Trophoblast cell (in vitro differentiated cells and primary cell): ENCODE measurements around the gene MAGIX.

Experiments
- DNase-seq, 2 donors: peaks; one replicate each; pipeline ENCODE4 v3.0.0-alpha.2; 2016
- H2AFZ ChIP-seq: 2 replicates; pipeline ENCODE4 v1.6.1; 2013; ENCODE audit warnings: low read length, moderate library complexity, mild to moderate bottlenecking; ENCODE audit not compliant: insufficient read depth, poor library complexity
- H2AK5ac ChIP-seq: 2 replicates; pipeline ENCODE4 v1.6.1; 2013; ENCODE audit warnings: mild to moderate bottlenecking, low read length
- H2BK120ac ChIP-seq: 2 replicates; pipeline ENCODE4 v1.6.1; 2013; ENCODE audit warnings: low read length, mild to moderate bottlenecking, moderate library complexity; ENCODE audit not compliant: insufficient read depth, poor library complexity
- H2BK12ac ChIP-seq: 2 replicates; pipeline ENCODE4 v1.6.1; 2013; ENCODE audit warnings: mild to moderate bottlenecking, low read length, moderate library complexity
- H2BK5ac ChIP-seq: 2 replicates; pipeline ENCODE4 v1.6.1; 2013; ENCODE audit warnings: low read length, low read depth, moderate library complexity, mild to moderate bottlenecking; ENCODE audit not compliant: poor library complexity
- H3K14ac ChIP-seq: 2 replicates; pipeline ENCODE4 v1.6.1; 2013; ENCODE audit warnings: mild to moderate bottlenecking, low read length
- H3K18ac ChIP-seq: 2 replicates; pipeline ENCODE4 v1.6.1; 2013; ENCODE audit warnings: mild to moderate bottlenecking, low read length
- H3K23ac ChIP-seq: 2 replicates; pipeline ENCODE4 v1.6.1; 2013; ENCODE audit warnings: low read length
- H3K27ac ChIP-seq: 2 replicates; pipeline ENCODE4 v1.5.1; 2013; ENCODE audit warnings: low read depth, mild to moderate bottlenecking, inconsistent platforms, low read length, moderate library complexity
- H3K27me3 ChIP-seq: 2 replicates; pipeline ENCODE4 v1.6.1; 2013; ENCODE audit warnings: inconsistent platforms, mild to moderate bottlenecking, low read length, moderate library complexity; ENCODE audit not compliant: insufficient read depth
- H3K36me3 ChIP-seq, 2 experiments: 1 replicate in 1 of 2; 2 replicates in 1 of 2; pipeline ENCODE4 v1.6.1; 2013; ENCODE audit warnings: low read length in 2 of 2, mild to moderate bottlenecking in 2 of 2, moderate library complexity in 1 of 2; ENCODE audit not compliant: insufficient read depth in 2 of 2, control insufficient read depth in 1 of 2
- H3K4ac ChIP-seq: 2 replicates; pipeline ENCODE4 v1.6.1; 2013; ENCODE audit warnings: low read depth, mild to moderate bottlenecking, low read length, moderate library complexity
- H3K4me1 ChIP-seq, 2 experiments: 1 replicate in 1 of 2; 2 replicates in 1 of 2; pipeline ENCODE4 v1.6.1; 2013; ENCODE audit warnings: low read length in 2 of 2, mild to moderate bottlenecking in 2 of 2, moderate library complexity in 1 of 2; ENCODE audit not compliant: insufficient read depth in 2 of 2, control insufficient read depth in 1 of 2
- H3K4me2 ChIP-seq: 2 replicates; pipeline ENCODE4 v1.6.1; 2013; ENCODE audit warnings: inconsistent platforms, mild to moderate bottlenecking, low read length, moderate library complexity
- H3K4me3 ChIP-seq: 2 replicates; pipeline ENCODE4 v1.5.1; 2013; ENCODE audit warnings: mild to moderate bottlenecking, low read depth, low read length, inconsistent platforms
- H3K79me1 ChIP-seq: one replicate; pipeline ENCODE4 v1.6.1; 2013; ENCODE audit warnings: low read length
- H3K79me2 ChIP-seq: 2 replicates; pipeline ENCODE4 v1.6.1; 2013; ENCODE audit warnings: low read length, mild to moderate bottlenecking; ENCODE audit not compliant: control insufficient read depth, insufficient read depth, poor library complexity
- H3K9ac ChIP-seq: 2 replicates; pipeline ENCODE4 v1.6.1; 2013; ENCODE audit warnings: mild to moderate bottlenecking, low read length
- H3K9me3 ChIP-seq: 2 replicates; pipeline ENCODE4 v1.6.1; 2013; ENCODE audit warnings: low read depth, mild to moderate bottlenecking, control low read depth, inconsistent platforms, low read length; ENCODE audit not compliant: insufficient read depth
- H4K12ac ChIP-seq: 2 replicates; pipeline ENCODE4 v1.6.1; 2013; ENCODE audit warnings: low read depth, mild to moderate bottlenecking, low read length, moderate library complexity
- H4K8ac ChIP-seq: 2 replicates; pipeline ENCODE4 v1.6.1; 2013; ENCODE audit warnings: low read depth, mild to moderate bottlenecking, low read length, moderate library complexity
- H4K91ac ChIP-seq: one replicate; pipeline ENCODE4 v1.6.1; 2013; ENCODE audit warnings: low read depth, mild to moderate bottlenecking, low read length, moderate library complexity
- WGBS: extraction: QIAGEN DNeasy Blood & Tissue Kit; methylation state at CpG from one replicate; pipeline ENCODE4 v1.1.7; 2013; ENCODE audit warnings: missing lambda C conversion rate; ENCODE audit not compliant: insufficient read length, insufficient coverage; ENCODE audit errors: extremely low coverage; 5-methylcytosine and 5-hydroxymethylcytosine counted together

The MAGIX gene

DNA sequence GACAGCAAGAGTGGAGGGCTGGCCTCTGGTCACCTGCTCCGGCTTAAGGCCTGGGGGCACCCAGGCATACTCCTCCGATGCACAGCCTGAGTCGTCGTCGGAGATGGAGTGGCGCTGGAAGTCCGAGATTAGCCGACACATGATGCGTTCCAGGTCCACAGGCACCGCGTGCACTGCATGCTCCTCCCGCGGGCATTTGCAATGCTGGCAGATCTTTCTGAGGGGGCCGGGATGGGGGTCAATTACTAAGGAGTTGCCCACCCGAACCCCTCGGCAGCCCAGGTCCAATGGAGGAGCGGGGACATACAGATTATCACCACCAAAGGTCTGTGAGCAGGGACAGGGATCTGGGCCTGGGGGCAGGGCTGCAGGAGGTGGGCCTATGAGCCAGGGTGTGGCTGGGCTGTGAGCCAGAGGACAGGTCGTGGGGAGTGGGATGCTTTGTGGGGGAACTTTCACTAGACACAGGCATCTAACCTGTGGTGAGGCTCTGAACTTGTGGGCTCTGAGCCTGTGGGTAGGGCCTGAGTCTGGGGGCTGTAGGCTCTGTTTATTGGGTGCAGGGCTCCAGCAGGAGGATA is 21.2 kb downstream of the MAGIX start:
- Histone ChIP-seq H3K14ac (no peak overlapping the region), H2AK5ac (no peak overlapping the region), H4K8ac (no peak overlapping the region), H2BK120ac (no peak overlapping the region), H3K9ac (no peak overlapping the region), H4K12ac (no peak overlapping the region), H3K4ac (no peak overlapping the region), H4K91ac (no peak overlapping the region), H2AFZ (no peak overlapping the region), H3K23ac (no peak overlapping the region), H3K4me1 (peaks cover 9 to 20% of the 10 kb centered on the region in 2 experiments), H3K27me3 (no peaks in the 10 kb centered on the region), H3K18ac (no peak overlapping the region), H2BK5ac (no peak overlapping the region), H3K4me3 (no peak overlapping the region), H3K4me2 (peak overlapping the region; percentile 54), H3K9me3 (peaks cover 1% of the 10 kb centered on the region), H2BK12ac (no peak overlapping the region), H3K36me3 (peaks cover 30 to 31% of the 10 kb centered on the region in 2 experiments), H3K79me1 (peaks cover 13% of the 10 kb centered on the region), H3K79me2 (peaks cover 3% of the 10 kb centered on the region), H3K27ac (no peak overlapping the region)
- no peak for DNase-seq
- no CpG with 5 or more reads among the region's 18 CpGs for WGBS

DNA sequence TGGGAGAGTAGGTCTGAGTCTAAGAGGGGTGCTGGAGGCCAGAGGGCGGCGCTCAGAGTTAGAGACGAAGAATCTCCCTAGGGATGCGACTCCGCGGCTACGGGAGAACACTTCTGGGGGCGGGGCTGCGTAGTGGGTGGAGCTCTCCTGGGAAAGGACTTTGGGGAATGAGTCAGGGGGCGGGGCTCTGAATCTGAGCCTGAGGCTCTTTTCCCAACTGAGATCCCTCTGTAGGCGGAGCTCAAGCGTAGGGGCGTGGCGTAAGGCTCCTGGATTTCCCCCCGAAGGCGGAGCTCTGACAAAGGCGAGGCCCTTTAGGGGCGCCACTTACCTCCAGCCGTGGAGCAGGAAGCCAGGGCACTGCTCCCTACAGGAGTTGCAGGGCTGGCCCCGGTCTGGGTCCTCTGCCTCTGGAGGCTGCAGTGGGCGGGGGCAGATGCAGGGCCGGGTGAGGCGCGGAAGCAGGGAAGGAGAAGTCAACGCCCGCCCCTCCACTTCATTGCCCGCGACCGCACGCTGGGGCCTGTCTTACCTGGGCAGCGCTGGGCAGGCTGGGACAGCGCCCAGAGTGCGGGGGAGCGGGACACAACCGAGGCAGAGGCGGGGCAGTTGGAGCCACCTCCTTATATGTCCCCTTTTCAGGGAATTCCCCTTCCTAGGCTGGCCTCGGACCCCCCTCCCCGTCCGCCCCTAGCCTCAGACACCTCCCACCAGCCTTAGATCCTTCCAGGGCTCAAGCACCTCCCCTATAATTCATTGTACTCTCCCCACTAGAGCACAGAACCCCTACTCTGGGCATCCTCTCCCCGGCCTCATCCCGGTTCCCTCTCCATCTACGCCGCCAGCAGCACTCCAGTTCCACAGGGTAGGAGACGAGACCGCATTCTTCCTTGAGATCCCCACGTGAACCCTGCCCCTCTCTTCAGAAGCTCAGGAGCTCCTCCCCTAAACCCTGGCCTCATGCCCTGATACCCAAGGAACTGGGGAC is 22.0 kb downstream of the MAGIX start:
- no CpG with 5 or more reads among the region's 46 CpGs for WGBS
- H3K9ac ChIP-seq, result no peak overlapping the region
- no peak overlapping the region for H2AFZ ChIP-seq
- peak overlapping the region; percentile 98 for H4K12ac ChIP-seq
- H3K36me3 ChIP-seq, result peaks cover 22 to 23% of the 10 kb centered on the region in 2 experiments
- H2BK120ac ChIP-seq, result peak overlapping the region; percentile 90
- peak overlapping the region; percentile 93 for H3K14ac ChIP-seq
- H3K23ac ChIP-seq, result no peak overlapping the region
- peak overlapping the region; percentile 92 for H4K8ac ChIP-seq
- no peaks in the 10 kb centered on the region for H3K27me3 ChIP-seq
- H3K27ac ChIP-seq, result peak overlapping the region; percentile 57
- DNase-seq, result peak; percentile 74 to 83
- peaks cover 9 to 20% of the 10 kb centered on the region in 2 experiments for H3K4me1 ChIP-seq
- H4K91ac ChIP-seq, result peak overlapping the region; percentile 77
- H2AK5ac ChIP-seq, result peak overlapping the region; percentile 89
- H3K79me2 ChIP-seq, result peaks cover 3% of the 10 kb centered on the region
- H3K79me1 ChIP-seq, result peaks cover 13% of the 10 kb centered on the region
- H3K9me3 ChIP-seq, result peaks cover 1% of the 10 kb centered on the region
- H3K18ac ChIP-seq, result peak overlapping the region; percentile 96
- H3K4me3 ChIP-seq, result peak overlapping the region; percentile 43
- H3K4ac ChIP-seq, result peak overlapping the region; percentile 69
- H2BK5ac ChIP-seq, result peak overlapping the region; percentile 49
- peak overlapping the region; percentile 40 for H2BK12ac ChIP-seq
- H3K4me2 ChIP-seq, result peak overlapping the region; percentile 71

DNA sequence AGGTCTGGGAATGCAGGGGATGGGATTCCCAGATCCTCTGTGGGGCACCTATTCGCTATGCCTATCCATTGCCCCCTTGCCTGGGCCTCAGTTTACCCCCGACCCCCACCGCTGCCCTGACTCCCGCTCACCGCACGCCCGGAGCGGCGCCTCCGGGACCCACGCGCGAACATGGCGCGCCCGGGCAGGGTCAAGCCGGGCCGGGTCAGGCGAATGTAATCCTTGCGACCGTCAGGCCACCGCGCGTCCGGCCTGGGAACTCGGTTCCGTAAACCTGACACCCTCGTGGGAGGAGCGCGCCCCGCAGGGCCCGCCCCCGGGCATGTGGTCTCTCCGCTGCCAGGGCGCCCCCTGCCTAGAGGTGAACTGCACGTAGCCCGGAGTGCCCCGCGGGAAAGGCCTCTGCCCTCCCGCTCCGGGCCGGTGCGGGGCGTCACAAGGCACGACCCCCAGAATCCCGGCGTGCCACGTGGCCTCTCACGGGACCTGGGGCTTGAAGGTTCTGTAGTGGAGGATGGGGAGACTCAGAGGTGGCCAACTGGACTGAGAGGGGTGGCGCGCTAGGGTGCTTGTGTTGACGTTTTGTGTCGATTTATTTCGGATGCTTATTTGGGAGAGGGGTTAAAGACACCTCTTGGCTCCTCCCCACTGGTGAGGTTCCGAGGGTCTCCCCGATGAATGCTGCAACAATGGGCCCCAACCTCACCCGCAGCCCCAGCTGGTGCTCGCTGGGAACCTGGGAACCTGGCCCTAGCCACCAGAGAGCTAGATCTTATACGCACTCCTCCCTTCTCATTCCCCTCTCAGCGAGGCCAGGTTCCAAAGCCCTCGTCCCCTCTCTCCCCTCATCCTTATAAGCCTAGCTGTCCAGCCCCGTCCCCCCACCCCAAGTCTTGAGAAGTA is 23.8 kb downstream of the MAGIX start, which contains the start of gene PRICKLE3:
TSS of gene PRICKLE3 (minus strand) at position 249 of the 903 bp plus-strand sequence. CDS start at position 173, 76 bp downstream.
- H3K9ac ChIP-seq, result peak within 1 kb of the TSS; percentile 74
- peak within 1 kb of the TSS; percentile 14 for H2AK5ac ChIP-seq
- H3K4me1 ChIP-seq, result peaks cover 9 to 20% of the 10 kb centered on the region in 2 experiments
- peak; percentile 71 to 84 for DNase-seq
- peak within 1 kb of the TSS; percentile 90 for H4K91ac ChIP-seq
- H3K14ac ChIP-seq, result peak within 1 kb of the TSS; percentile 70
- H2BK5ac ChIP-seq, result peak within 1 kb of the TSS; percentile 75
- H3K18ac ChIP-seq, result peak within 1 kb of the TSS; percentile 49
- H4K12ac ChIP-seq, result peak within 1 kb of the TSS; percentile 72
- no peak within 1 kb of the TSS for H3K23ac ChIP-seq
- H4K8ac ChIP-seq, result peak within 1 kb of the TSS; percentile 89
- H3K9me3 ChIP-seq, result peaks cover 1% of the 10 kb centered on the region
- no CpG with 5 or more reads among the region's 62 CpGs for WGBS
- H2BK120ac ChIP-seq, result peak within 1 kb of the TSS; percentile 5
- peaks cover 12 to 15% of the 10 kb centered on the region in 2 experiments for H3K36me3 ChIP-seq
- H2BK12ac ChIP-seq, result no peak within 1 kb of the TSS
- H3K79me1 ChIP-seq, result peaks cover 15% of the 10 kb centered on the region
- no peaks in the 10 kb centered on the region for H3K27me3 ChIP-seq
- H3K4ac ChIP-seq, result peak within 1 kb of the TSS; percentile 64
- H2AFZ ChIP-seq, result peak within 1 kb of the TSS; percentile 75
- peak within 1 kb of the TSS; percentile 79 for H3K4me2 ChIP-seq
- H3K27ac ChIP-seq, result peak within 1 kb of the TSS; percentile 57
- peaks cover 3% of the 10 kb centered on the region for H3K79me2 ChIP-seq
- H3K4me3 ChIP-seq, result peak within 1 kb of the TSS; percentile 76

DNA sequence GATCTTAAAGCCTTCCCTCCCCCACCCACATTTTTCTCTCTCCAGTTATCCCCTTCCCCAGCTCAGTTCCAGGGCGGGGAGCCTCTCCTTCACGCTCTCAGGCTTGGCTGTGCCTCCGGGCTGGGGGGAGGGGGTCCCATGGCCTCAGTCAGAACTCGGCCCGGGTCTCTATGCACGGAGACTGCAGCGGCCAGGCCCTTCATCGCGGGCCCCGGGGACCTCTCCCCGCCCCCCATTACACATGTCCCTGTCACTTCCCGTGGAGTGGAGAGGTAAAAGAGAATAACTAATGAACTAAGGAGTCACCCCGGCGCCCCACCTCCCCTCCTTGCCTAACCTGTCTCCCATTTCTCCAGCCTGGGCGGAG is 24.5 kb downstream of the MAGIX start:
- WGBS, result no CpG with 5 or more reads among the region's 15 CpGs
- Histone ChIP-seq H4K91ac (peak overlapping the region; percentile 90), H3K9me3 (peaks cover 1% of the 10 kb centered on the region), H3K14ac (no peak overlapping the region), H2AFZ (no peak overlapping the region), H3K4me2 (peak overlapping the region; percentile 79), H3K4me3 (no peak overlapping the region), H3K36me3 (peaks cover 12 to 13% of the 10 kb centered on the region in 2 experiments), H3K79me2 (peaks cover 6% of the 10 kb centered on the region), H4K12ac (no peak overlapping the region), H3K27ac (no peak overlapping the region), H2BK12ac (no peak overlapping the region), H2BK120ac (no peak overlapping the region), H3K79me1 (peaks cover 15% of the 10 kb centered on the region), H3K9ac (no peak overlapping the region), H3K23ac (no peak overlapping the region), H3K4ac (no peak overlapping the region), H2BK5ac (no peak overlapping the region), H4K8ac (no peak overlapping the region), H3K18ac (no peak overlapping the region), H3K4me1 (peaks cover 9 to 20% of the 10 kb centered on the region in 2 experiments), H2AK5ac (no peak overlapping the region), H3K27me3 (no peaks in the 10 kb centered on the region)
- DNase-seq, result no peak
